Osteocyte (in vitro differentiated cells): ENCODE results near the gene DGUOK. TPM values are rescaled to one million over a fixed set of nuclear protein-coding genes. Genes with fewer than 3 reads are reported as not detected.

Experiments
- DNase-seq: peaks from one replicate; pipeline ENCODE4 v3.0.0; 2021; ENCODE audit warnings: mixed read lengths; ENCODE audit not compliant: unreplicated experiment; ENCODE audit errors: extremely low spot score
- H3K27ac Mint-ChIP-seq: one replicate; pipeline ENCODE4 v1.8.0; 2021; ENCODE audit warnings: mild to moderate bottlenecking, mixed read lengths; ENCODE audit not compliant: unreplicated experiment
- H3K27me3 Mint-ChIP-seq: one replicate; pipeline ENCODE4 v1.8.0; 2021; ENCODE audit warnings: mixed read lengths; ENCODE audit not compliant: unreplicated experiment
- H3K36me3 Mint-ChIP-seq: one replicate; pipeline ENCODE4 v1.8.0; 2021; ENCODE audit warnings: mixed read lengths; ENCODE audit not compliant: unreplicated experiment
- H3K4me1 Mint-ChIP-seq: one replicate; pipeline ENCODE4 v1.8.0; 2021; ENCODE audit warnings: mixed read lengths; ENCODE audit not compliant: unreplicated experiment
- H3K4me3 Mint-ChIP-seq: one replicate; pipeline ENCODE4 v1.8.0; 2021; ENCODE audit warnings: mild to moderate bottlenecking, moderate library complexity, mixed read lengths; ENCODE audit not compliant: unreplicated experiment
- H3K9me3 Mint-ChIP-seq: one replicate; pipeline ENCODE4 v1.8.0; 2021; ENCODE audit warnings: mixed read lengths; ENCODE audit not compliant: unreplicated experiment
- CTCF ChIP-seq: fragments of 200-600 bp; sonication (generic); IDR thresholded peaks from 2 replicates; pipeline ENCODE4 v1.5.0; 2021; ENCODE audit warnings: antibody characterized with exemption, mild to moderate bottlenecking, moderate library complexity
- total RNA-seq: library from RNA; stranded (reverse); gene quantifications from 2 replicates; pipeline ENCODE4 v1.2.1, GENCODE V29; 2021

DGUOK gene
- total RNA-seq, 1 donor from 2014 or later, result 63.9 TPM

- H3K4me3 Mint-ChIP-seq, result peak overlapping the region; percentile 75
- no peak for TF ChIP-seq CTCF
- H3K9me3 Mint-ChIP-seq, result no peaks in the 10 kb centered on the region
- DNase-seq, result no peak
- peaks cover 57% of the 10 kb centered on the region for H3K4me1 Mint-ChIP-seq
- peaks cover 26% of the 10 kb centered on the region for H3K36me3 Mint-ChIP-seq
- peaks cover 6% of the 10 kb centered on the region for H3K27me3 Mint-ChIP-seq
- H3K27ac Mint-ChIP-seq, result peak overlapping the region; percentile 68
Observed at GRCh38 chr2:73985308-73986084, 58.8 kb downstream of the DGUOK start.

- H3K27me3 Mint-ChIP-seq, result peaks cover 3% of the 10 kb centered on the region
- DNase-seq, result no peak
- H3K9me3 Mint-ChIP-seq, result no peaks in the 10 kb centered on the region
- peak overlapping the region; percentile 75 for H3K4me3 Mint-ChIP-seq
- peaks cover 51% of the 10 kb centered on the region for H3K4me1 Mint-ChIP-seq
- TF ChIP-seq CTCF, result no peak
- peaks cover 28% of the 10 kb centered on the region for H3K36me3 Mint-ChIP-seq
- H3K27ac Mint-ChIP-seq, result no peak overlapping the region
Observed at GRCh38 chr2:73986085-73986681, 59.5 kb downstream of the DGUOK start.

- peaks cover 31% of the 10 kb centered on the region for H3K36me3 Mint-ChIP-seq
Observed at GRCh38 chr2:73987109-73987947, 60.6 kb downstream of the DGUOK start.

GRCh38 chr2:73987948-73988700 lies 61.4 kb downstream of the DGUOK start:
- peak overlapping the region; percentile 46 for H3K4me3 Mint-ChIP-seq
- H3K36me3 Mint-ChIP-seq, result peaks cover 31% of the 10 kb centered on the region

More at GRCh38 chr2:73987109-73987947, 60.6 kb downstream of the DGUOK start:
- H3K9me3 Mint-ChIP-seq, result no peaks in the 10 kb centered on the region
- H3K4me1 Mint-ChIP-seq, result peaks cover 42% of the 10 kb centered on the region
- H3K27ac Mint-ChIP-seq, result no peak overlapping the region
- peak; percentile 14 for TF ChIP-seq CTCF
- H3K4me3 Mint-ChIP-seq, result peak overlapping the region; percentile 46
- no peaks in the 10 kb centered on the region for H3K27me3 Mint-ChIP-seq
- DNase-seq, result no peak

More at GRCh38 chr2:73987948-73988700, 61.4 kb downstream of the DGUOK start:
- no peaks in the 10 kb centered on the region for H3K9me3 Mint-ChIP-seq
- no peaks in the 10 kb centered on the region for H3K27me3 Mint-ChIP-seq
- peaks cover 46% of the 10 kb centered on the region for H3K4me1 Mint-ChIP-seq
- no peak for TF ChIP-seq CTCF
- DNase-seq, result no peak
- no peak overlapping the region for H3K27ac Mint-ChIP-seq
